Panc1 (cell line): Measurements from ENCODE around the gene KIF3B.

ENCODE experiments used
- POLR2AphosphoS5 ChIP-seq: IDR thresholded peaks from 2 replicates; pipeline ENCODE4 v1.6.1; 2012; ENCODE audit warnings: mild to moderate bottlenecking, low read depth, low read length, moderate library complexity
- SIN3A ChIP-seq: IDR thresholded peaks from 2 replicates; pipeline ENCODE4 v1.6.1; 2012; ENCODE audit warnings: low read depth, mild to moderate bottlenecking, low read length, moderate library complexity, borderline replicate concordance; ENCODE audit not compliant: insufficient read depth
- TF ChIP-seq, protein P1 (sequence below): fragments of 450-650 bp; IDR thresholded peaks from 2 replicates; pipeline ENCODE4 v1.5.1; 2017; ENCODE audit warnings: mild to moderate bottlenecking

DNA sequence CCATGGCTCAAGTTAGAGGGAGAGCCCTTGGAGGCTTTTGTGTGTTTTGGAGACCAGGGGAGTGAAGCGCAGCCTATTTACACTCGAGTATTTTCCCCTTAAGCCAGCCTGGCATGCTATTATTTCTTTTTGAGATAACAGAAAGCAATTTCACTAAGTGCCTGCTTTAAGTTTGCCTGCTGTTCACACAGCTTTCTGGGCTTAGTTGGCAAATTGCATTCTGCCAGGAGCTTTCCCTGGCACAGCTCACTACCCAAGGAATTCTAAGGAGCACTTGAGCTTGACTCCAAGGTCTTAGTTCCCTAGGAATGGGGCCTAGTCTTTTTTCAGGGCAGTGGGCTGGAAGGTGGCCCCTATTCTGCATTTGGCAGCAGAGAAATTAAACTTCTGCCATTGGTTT, 61.7 kb downstream of the KIF3B start:
- no peak for TF ChIP-seq POLR2AphosphoS5
- TF ChIP-seq, protein P1, sequence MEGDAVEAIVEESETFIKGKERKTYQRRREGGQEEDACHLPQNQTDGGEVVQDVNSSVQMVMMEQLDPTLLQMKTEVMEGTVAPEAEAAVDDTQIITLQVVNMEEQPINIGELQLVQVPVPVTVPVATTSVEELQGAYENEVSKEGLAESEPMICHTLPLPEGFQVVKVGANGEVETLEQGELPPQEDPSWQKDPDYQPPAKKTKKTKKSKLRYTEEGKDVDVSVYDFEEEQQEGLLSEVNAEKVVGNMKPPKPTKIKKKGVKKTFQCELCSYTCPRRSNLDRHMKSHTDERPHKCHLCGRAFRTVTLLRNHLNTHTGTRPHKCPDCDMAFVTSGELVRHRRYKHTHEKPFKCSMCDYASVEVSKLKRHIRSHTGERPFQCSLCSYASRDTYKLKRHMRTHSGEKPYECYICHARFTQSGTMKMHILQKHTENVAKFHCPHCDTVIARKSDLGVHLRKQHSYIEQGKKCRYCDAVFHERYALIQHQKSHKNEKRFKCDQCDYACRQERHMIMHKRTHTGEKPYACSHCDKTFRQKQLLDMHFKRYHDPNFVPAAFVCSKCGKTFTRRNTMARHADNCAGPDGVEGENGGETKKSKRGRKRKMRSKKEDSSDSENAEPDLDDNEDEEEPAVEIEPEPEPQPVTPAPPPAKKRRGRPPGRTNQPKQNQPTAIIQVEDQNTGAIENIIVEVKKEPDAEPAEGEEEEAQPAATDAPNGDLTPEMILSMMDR: no peak
- no peak for TF ChIP-seq SIN3A
